AG09309 (cell line): Measurements from ENCODE around the gene HAUS1.

Experiments
- DNase-seq: peaks from one replicate; pipeline ENCODE4 v3.0.0-alpha.2; 2010; ENCODE audit warnings: low read depth
- H3K4me3 ChIP-seq: 2 replicates; pipeline ENCODE4 v1.5.1; 2011; ENCODE audit warnings: mild to moderate bottlenecking, low read depth, low read length, moderate library complexity; ENCODE audit not compliant: control insufficient read depth
- TF ChIP-seq, protein P1 (sequence below): IDR thresholded peaks from 2 replicates; pipeline ENCODE4 v1.5.1; 2011; ENCODE audit warnings: mild to moderate bottlenecking, low read depth, low read length, inconsistent platforms; ENCODE audit not compliant: insufficient read depth, control insufficient read depth; ENCODE audit errors: missing control alignments

HAUS1 gene

DNA sequence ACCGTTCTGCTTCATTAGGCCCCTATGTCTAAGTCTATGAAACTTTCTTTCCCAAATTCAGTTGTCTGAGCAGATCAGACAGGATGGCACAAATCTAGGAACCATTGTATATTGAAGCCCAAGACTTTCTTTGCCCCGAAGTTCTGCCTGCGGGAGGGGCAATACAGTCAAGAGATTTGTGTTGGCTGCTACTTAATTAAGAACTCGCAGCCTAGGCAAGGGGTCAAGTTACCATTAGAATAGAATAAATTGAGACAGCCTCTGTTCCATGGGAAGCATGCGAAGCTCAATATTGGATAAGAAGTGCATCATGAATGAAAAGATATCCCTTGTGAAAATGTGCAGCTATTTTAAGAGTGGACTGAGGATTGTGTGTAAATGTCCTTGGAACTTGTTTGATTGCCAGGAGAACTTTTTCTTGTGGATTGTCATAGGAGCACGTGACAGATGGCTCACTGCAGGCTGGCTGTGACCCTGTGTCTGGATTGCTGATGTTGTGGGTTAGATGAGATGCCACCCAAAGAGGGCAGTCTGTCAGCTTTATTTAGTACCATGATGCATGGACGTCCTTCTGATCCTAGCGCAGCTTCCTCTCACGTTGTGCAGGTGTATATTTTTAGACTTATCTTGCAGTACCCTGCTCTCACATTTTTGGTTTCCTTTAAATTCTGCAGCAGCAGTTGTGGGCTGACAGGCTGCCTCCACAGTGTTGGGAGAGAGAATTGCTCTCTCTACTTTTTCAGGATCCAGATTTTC lies 30.9 kb downstream of the HAUS1 start:
- H3K4me3 ChIP-seq: no peak overlapping the region
- TF ChIP-seq, protein P1, sequence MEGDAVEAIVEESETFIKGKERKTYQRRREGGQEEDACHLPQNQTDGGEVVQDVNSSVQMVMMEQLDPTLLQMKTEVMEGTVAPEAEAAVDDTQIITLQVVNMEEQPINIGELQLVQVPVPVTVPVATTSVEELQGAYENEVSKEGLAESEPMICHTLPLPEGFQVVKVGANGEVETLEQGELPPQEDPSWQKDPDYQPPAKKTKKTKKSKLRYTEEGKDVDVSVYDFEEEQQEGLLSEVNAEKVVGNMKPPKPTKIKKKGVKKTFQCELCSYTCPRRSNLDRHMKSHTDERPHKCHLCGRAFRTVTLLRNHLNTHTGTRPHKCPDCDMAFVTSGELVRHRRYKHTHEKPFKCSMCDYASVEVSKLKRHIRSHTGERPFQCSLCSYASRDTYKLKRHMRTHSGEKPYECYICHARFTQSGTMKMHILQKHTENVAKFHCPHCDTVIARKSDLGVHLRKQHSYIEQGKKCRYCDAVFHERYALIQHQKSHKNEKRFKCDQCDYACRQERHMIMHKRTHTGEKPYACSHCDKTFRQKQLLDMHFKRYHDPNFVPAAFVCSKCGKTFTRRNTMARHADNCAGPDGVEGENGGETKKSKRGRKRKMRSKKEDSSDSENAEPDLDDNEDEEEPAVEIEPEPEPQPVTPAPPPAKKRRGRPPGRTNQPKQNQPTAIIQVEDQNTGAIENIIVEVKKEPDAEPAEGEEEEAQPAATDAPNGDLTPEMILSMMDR: no peak
- no peak for DNase-seq

DNA sequence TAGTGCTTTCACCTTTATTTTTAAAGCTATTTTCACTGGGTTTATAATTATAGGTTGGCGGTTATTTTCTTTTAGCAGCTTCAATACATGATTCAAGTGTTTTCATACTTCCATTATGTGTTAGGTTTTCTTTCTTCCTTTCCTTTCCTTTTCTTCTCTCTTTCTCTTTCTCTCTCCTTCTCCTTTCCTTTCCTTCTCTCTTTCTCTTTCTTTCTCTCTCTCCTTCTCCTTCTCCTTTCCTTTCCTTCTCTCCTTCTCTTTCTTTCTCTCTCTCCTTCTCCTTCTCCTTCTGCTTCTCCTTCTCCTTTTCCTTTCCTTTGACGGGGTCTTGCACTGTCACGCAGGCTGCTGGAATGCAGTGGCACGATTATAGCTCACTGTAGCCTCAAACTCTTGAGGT lies 36.0 kb downstream of the HAUS1 start:
- H3K4me3 ChIP-seq: no peak overlapping the region
- TF ChIP-seq, protein P1: no peak
- no peak for DNase-seq

DNA sequence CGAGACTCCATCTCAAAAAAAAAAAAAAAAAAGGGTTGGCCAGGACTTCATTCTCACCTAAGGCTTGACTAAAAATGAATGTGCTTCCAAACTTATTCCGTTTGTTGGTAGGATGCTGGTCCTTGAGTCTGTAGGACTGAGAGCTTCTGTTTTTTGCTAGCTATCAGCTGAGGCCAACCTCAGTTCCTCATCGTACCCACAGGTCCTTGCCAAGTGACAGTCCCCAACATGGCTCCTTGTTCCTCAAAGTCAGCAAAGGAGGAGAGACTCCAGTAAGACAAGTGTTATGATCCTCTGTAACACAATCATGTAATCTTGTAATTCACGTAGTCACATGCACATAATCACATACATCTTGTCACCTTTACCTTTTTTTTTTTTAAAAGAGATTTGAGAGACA lies 37.0 kb downstream of the HAUS1 start:
- TF ChIP-seq, protein P1: no peak
- H3K4me3 ChIP-seq: no peak overlapping the region
- no peak for DNase-seq

DNA sequence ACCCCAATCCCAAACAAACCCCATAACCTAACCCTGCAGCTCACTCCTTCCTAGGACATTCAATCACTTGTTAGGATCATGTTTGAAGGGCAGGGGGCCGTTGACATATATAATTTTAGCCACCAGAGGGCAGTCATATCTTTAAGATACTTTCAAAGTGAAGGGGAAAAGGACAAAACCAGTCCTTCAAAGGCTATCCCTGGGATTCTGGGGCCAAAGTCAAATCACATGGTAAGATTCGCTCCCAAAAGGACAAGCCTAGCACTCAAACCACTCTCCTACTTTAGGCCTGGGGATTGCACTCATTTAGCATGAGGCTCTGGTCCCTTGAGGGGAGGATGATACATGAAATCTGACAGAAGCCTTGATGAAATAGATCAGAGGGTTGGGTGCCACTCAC lies 44.6 kb downstream of the HAUS1 start:
- TF ChIP-seq, protein P1: peak; percentile 54
- DNase-seq: peak; percentile 11
- no peak overlapping the region for H3K4me3 ChIP-seq

DNA sequence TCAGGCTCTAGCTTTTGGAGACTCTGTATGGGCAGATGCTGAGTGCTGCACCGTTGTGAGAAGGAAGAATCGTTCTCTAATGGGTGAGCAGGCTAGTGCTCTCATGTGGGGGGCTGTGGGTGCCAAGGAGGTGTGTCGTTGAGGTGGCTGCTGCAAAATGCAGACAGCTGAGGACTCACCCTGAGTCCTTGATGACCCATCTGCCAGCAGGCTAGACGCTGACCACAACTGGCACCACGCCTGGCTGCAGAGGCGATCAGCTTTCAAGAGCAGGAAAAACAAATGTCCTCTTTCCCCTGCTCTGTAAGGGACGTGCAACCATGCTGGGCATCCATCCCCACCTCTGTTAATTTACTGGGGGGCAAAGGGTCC lies 48.2 kb downstream of the HAUS1 start:
- DNase-seq: peak; percentile 43
- H3K4me3 ChIP-seq: no peak overlapping the region
- TF ChIP-seq, protein P1: no peak

DNA sequence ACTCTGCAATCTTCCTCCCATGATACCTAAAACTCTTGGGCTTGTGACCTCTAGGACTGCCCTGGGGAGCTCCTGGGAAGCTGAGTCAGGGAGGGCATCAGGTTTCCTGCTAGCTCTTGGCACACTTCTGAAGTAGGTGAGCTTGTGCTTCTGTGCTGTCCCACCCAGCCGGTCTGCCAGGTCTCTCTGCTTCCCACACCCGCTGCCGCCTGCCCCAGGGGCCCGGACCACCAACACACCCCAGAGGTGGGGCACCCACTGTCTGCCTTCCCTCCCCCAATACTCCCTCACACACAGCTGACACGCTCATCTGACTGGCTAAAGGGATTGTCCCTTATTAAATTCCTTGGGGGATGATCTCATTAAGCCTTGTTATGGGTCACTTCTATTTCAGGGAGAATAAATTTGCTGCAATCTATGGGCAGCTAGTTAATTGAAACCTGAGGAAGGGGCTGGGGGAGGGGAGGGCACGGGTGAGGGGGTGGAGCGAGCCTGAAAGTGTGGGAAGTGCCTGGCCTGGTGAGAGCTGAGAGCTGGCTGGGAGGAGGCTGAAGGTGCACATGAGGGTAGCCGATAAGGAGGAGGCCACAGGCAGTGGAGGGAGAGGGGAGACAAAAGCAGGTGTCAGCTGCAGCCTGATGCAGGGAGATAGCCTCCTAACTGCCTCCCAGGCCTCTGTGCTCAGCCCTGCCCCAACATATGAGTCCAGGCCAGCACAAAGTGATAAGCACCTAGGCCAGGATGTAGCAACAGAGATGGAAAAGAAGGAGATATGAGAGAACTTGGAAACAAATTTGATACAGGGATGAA lies 48.8 kb downstream of the HAUS1 start:
- TF ChIP-seq, protein P1: no peak
- H3K4me3 ChIP-seq: no peak overlapping the region
- DNase-seq: no peak
